ENCODE data around the gene HACL1. TPM values are rescaled to one million over a fixed set of nuclear protein-coding genes. Genes with fewer than 3 reads are reported as not detected.

Gene HACL1
- total RNA-seq, 1 experiment from 2014 or later: 28.7 TPM

DNA sequence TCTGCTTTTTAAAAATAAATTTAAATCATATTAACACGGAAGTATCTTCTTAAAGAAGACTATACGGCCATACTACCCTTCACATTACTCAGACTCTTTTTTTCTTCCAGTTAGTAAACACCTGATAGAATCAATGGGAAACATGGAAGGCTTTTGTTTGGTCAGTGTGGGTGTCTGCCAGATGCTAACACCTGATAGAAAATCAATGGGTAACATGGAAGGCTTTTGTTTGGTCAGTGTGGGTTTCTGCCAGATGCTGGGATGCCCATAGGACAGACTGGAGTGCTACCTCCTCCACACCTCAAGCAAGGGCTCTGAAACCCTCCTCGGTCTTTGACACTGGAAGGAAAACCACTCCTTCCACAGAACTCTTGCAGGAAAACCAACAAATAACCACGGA, 29.2 kb downstream of the HACL1 start:
- TF ChIP-seq, protein P1, sequence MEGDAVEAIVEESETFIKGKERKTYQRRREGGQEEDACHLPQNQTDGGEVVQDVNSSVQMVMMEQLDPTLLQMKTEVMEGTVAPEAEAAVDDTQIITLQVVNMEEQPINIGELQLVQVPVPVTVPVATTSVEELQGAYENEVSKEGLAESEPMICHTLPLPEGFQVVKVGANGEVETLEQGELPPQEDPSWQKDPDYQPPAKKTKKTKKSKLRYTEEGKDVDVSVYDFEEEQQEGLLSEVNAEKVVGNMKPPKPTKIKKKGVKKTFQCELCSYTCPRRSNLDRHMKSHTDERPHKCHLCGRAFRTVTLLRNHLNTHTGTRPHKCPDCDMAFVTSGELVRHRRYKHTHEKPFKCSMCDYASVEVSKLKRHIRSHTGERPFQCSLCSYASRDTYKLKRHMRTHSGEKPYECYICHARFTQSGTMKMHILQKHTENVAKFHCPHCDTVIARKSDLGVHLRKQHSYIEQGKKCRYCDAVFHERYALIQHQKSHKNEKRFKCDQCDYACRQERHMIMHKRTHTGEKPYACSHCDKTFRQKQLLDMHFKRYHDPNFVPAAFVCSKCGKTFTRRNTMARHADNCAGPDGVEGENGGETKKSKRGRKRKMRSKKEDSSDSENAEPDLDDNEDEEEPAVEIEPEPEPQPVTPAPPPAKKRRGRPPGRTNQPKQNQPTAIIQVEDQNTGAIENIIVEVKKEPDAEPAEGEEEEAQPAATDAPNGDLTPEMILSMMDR (conservative IDR thresholded peaks at IDR 0.05): no peak
- TF ChIP-seq EZH2 (IDR thresholded peaks at IDR 0.05; ENCODE audit: low read depth): no peak
- no peak for DNase-seq
- H3K4me2 ChIP-seq: no peak overlapping the region
- H3K27ac ChIP-seq: no peak overlapping the region
- no peaks in the 10 kb centered on the region for H3K4me1 ChIP-seq (replicated peaks; ENCODE audit: insufficient read depth)
- no peaks in the 10 kb centered on the region for H3K9me2 ChIP-seq (ENCODE audit: insufficient read depth)
- no TSS peak for BruUV-seq (replicated peaks)
- intact Hi-C loops (cut with micrococcal nuclease; ENCODE audit: unreplicated experiment): no loop called here
- H3F3A ChIP-seq (ENCODE audit: insufficient read depth, low read depth): no peaks in the 10 kb centered on the region
- H3K79me2 ChIP-seq (ENCODE audit: low read depth): no peaks in the 10 kb centered on the region
- no peaks in the 10 kb centered on the region for H3K9me3 ChIP-seq (ENCODE audit: insufficient read depth, low read depth)
- POLR2A ChIA-PET (ENCODE audit: unreplicated experiment): no interaction called here
- CTCF ChIA-PET: no interaction called here
- H3K27me3 ChIP-seq (ENCODE audit: insufficient read depth, low read depth): no peaks in the 10 kb centered on the region
- H4K20me1 ChIP-seq (ENCODE audit: insufficient read depth): no peaks in the 10 kb centered on the region; the same call in 1 of the 2 replicates
- H3K36me3 ChIP-seq (ENCODE audit: low read depth): peaks cover 24% of the 10 kb centered on the region
- H2AFZ ChIP-seq: no peak overlapping the region
- H3K4me3 ChIP-seq: no peak overlapping the region

DNA sequence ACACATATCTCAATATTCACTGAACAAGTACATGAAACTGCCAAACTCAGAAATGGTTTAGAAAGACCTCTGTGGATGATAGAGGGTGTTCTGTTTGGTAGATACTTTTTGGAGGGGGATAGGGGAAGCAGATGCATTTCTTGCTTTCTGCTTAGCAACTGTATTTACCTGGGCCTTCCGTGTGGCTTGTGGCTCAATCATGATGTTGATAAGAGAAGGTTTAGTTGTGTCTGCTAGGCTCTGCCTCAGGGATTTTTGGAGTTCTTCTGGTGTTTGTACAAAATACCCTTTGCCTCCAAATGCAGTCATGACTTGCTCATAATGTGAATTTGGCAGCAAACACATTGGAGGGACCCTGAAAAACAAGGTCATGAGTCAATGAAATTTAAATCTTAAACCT, 38.2 kb downstream of the HACL1 start:
- Histone ChIP-seq H3K27me3 (ENCODE audit: insufficient read depth, low read depth) (no peaks in the 10 kb centered on the region), H3K27ac (no peak overlapping the region), H3K4me2 (no peak overlapping the region), H3K4me1 (replicated peaks; ENCODE audit: insufficient read depth) (no peaks in the 10 kb centered on the region), H2AFZ (no peak overlapping the region), H4K20me1 (ENCODE audit: insufficient read depth) (no peaks in the 10 kb centered on the region), H3K4me3 (no peak overlapping the region), H3K9me2 (ENCODE audit: insufficient read depth) (no peaks in the 10 kb centered on the region), H3K79me2 (ENCODE audit: low read depth) (no peaks in the 10 kb centered on the region), H3F3A (ENCODE audit: insufficient read depth, low read depth) (0 out of 2 replicates have a peak, but pooled peaks cover 6% of the 10 kb centered on the region), H3K9me3 (ENCODE audit: insufficient read depth, low read depth) (no peaks in the 10 kb centered on the region), H3K36me3 (ENCODE audit: low read depth) (peaks cover 29% of the 10 kb centered on the region; the same call in 1 of the 2 replicates)
- DNase-seq: no peak
- TF ChIP-seq, protein P1 (conservative IDR thresholded peaks at IDR 0.05): no peak
- TF ChIP-seq EZH2 (IDR thresholded peaks at IDR 0.05; ENCODE audit: low read depth): no peak
- CTCF ChIA-PET: no interaction called here
- intact Hi-C loops (cut with micrococcal nuclease; ENCODE audit: unreplicated experiment): loop anchor here (5.0 kb wide), 1 partner anchor 136 kb away; the partner anchor contains the start of genes EAF1 and METTL6
- POLR2A ChIA-PET (ENCODE audit: unreplicated experiment): no interaction called here
- no TSS peak for BruUV-seq (replicated peaks)

DNA sequence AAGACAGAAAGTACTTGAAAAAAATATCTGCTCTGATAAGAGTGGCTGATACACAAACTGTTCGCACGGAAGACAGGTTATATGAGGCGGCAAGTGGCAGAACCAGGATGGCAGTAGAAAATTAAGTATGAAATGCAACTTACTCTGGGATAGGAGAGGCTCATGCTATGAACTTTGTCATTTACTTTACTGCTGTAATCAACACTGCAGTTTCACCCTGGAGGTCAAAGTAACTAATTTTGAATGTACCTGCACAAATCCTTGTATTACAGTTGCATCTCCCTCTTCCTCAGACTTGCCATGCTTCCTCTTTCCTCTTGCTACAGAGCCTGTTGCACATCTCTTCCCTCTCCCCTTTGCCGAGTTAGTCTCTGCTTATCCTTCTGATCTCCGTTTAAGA, 38.8 kb downstream of the HACL1 start:
- H4K20me1 ChIP-seq (ENCODE audit: insufficient read depth): no peaks in the 10 kb centered on the region
- BruUV-seq (replicated peaks): no TSS peak
- no peaks in the 10 kb centered on the region for H3K9me3 ChIP-seq (ENCODE audit: insufficient read depth, low read depth)
- H3K27ac ChIP-seq: no peak overlapping the region
- no peaks in the 10 kb centered on the region for H3K9me2 ChIP-seq (ENCODE audit: insufficient read depth)
- no peaks in the 10 kb centered on the region for H3K27me3 ChIP-seq (ENCODE audit: insufficient read depth, low read depth)
- peaks cover 22% of the 10 kb centered on the region; the same call in 1 of the 2 replicates for H3K36me3 ChIP-seq (ENCODE audit: low read depth)
- H3F3A ChIP-seq (ENCODE audit: insufficient read depth, low read depth): 0 out of 2 replicates have a peak, but pooled peaks cover 7% of the 10 kb centered on the region
- CTCF ChIA-PET: no interaction called here
- intact Hi-C loops (cut with micrococcal nuclease; ENCODE audit: unreplicated experiment): loop anchor here (5.0 kb wide), 1 partner anchor 135 kb away; the partner anchor contains the start of genes EAF1 and METTL6
- TF ChIP-seq, protein P1 (conservative IDR thresholded peaks at IDR 0.05): no peak
- no peak for TF ChIP-seq EZH2 (IDR thresholded peaks at IDR 0.05; ENCODE audit: low read depth)
- H2AFZ ChIP-seq: no peak overlapping the region
- DNase-seq: no peak
- no peak overlapping the region for H3K4me2 ChIP-seq
- no peak overlapping the region for H3K4me3 ChIP-seq
- POLR2A ChIA-PET (ENCODE audit: unreplicated experiment): no interaction called here
- H3K4me1 ChIP-seq (replicated peaks; ENCODE audit: insufficient read depth): 0 out of 2 replicates have a peak, but pooled peaks cover 3% of the 10 kb centered on the region
- no peaks in the 10 kb centered on the region for H3K79me2 ChIP-seq (ENCODE audit: low read depth)

All from PC-9 (cell line).